Esophagus squamous epithelium (tissue), 5 donors: ENCODE data around the gene PADI2. TPM values are rescaled to one million over a fixed set of nuclear protein-coding genes. Genes with fewer than 3 reads are reported as not detected.

ENCODE experiments used
- DNase-seq: peaks from one replicate; lab custom pipeline; 2025; lab: John Stamatoyannopoulos, UW
- H3K27ac ChIP-seq, 4 donors: fragments of 200-600 bp; sonication (generic); one replicate each; pipeline ENCODE4 v1.5.1; 2016 to 2019; ENCODE audit warnings: mild to moderate bottlenecking in 1 of 4
- H3K27me3 ChIP-seq, 4 donors: fragments of 200-600 bp; sonication (generic); 1 replicate in 3 of 4; 2 replicates in 1 of 4; pipeline versions ENCODE4 v1.5.1 to v1.6.0; 2017 to 2021; ENCODE audit warnings: antibody characterized with exemption in 1 of 4
- H3K36me3 ChIP-seq, 3 donors: fragments of 200-600 bp; sonication (generic); one replicate each; pipeline ENCODE4 v1.5.1; 2016 to 2019
- H3K4me1 ChIP-seq, 3 donors: fragments of 200-600 bp; sonication (generic); one replicate each; pipeline ENCODE4 v1.5.1; 2017 to 2019
- H3K4me3 ChIP-seq, 4 donors: fragments of 200-600 bp; sonication (generic); 1 replicate in 3 of 4; 2 replicates in 1 of 4; pipeline ENCODE4 v1.5.1; 2016 to 2019; ENCODE audit warnings: mild to moderate bottlenecking in 2 of 4, moderate library complexity in 1 of 4
- H3K9me3 ChIP-seq, 3 donors: fragments of 200-600 bp; sonication (generic); one replicate each; pipeline ENCODE4 v1.5.1; 2016 to 2019
- CTCF ChIP-seq, 6 experiments: fragments of 450-650 bp in 4 of 6; fragments of 200-600 bp in 2 of 6; sonication (generic) in 2 of 6; IDR thresholded peaks; one replicate each; pipeline ENCODE4 v1.5.1; 2016 to 2019; ENCODE audit warnings: antibody characterized with exemption in 6 of 6, mild to moderate bottlenecking in 4 of 6, moderate library complexity in 4 of 6
- POLR2A ChIP-seq, 4 donors: fragments of 450-650 bp; IDR thresholded peaks; one replicate each; pipeline ENCODE4 v1.6.1; 2017; ENCODE audit warnings: antibody characterized with exemption in 4 of 4, mild to moderate bottlenecking in 4 of 4, moderate library complexity in 3 of 4
- WGBS, 2 donors: methylation state at CpG; one replicate each; pipeline ENCODE4 v1.1.5; 2018; 5-methylcytosine and 5-hydroxymethylcytosine counted together
- intact Hi-C: fragments of 100-400 bp; cut with DNase I; formaldehyde crosslinking; loops from one replicate; pipeline ENCODE4 v1.15.0; 2022
- total RNA-seq, 4 donors: library from RNA; depleted of rRNA; stranded (reverse); fragments of >200 nt; gene quantifications; one replicate each; pipeline ENCODE4 v1.1.0, GENCODE V29; 2016
- donor health status: DM: yes; HTN: yes; CAD: no.

Gene PADI2
- total RNA-seq, 4 donors from 2014 or later: 0.57 to 2.1 (median 1.1) TPM

- Histone ChIP-seq H3K27ac (peak overlapping the region; percentile 30 to 70 (median 44)), H3K27me3 (peaks cover 0 to 11% (median 0%) of the 10 kb centered on the region in 4 donors), H3K9me3 (no peaks in the 10 kb centered on the region), H3K4me1 (peaks cover 0 to 27% (median 12%) of the 10 kb centered on the region in 3 donors), H3K36me3 (no peaks in the 10 kb centered on the region), H3K4me3 (no peak overlapping the region)
- intact Hi-C loops: loop anchor here (5.0 kb wide), 1 partner anchor 209 kb away; no protein-coding TSS in a partner anchor
- DNase-seq: no peak
- 11 to 15% methylated on average over 5 of the region's 5 CpGs for WGBS, 2 donors
- TF ChIP-seq CTCF (IDR thresholded peaks at IDR 0.05) (no peak), POLR2A (IDR thresholded peaks at IDR 0.05) (no peak)
These were observed 9.1 kb upstream of the PADI2 start for GRCh38 chr1:17128361-17128760.

- Histone ChIP-seq H3K36me3 (no peaks in the 10 kb centered on the region), H3K4me3 (peak overlapping the region in 1 of 4 donors; percentile 25), H3K4me1 (peaks cover 0 to 27% (median 12%) of the 10 kb centered on the region in 3 donors), H3K27ac (peak overlapping the region in 1 of 4 donors; percentile 38), H3K27me3 (peaks cover 0 to 12% (median 0%) of the 10 kb centered on the region in 4 donors), H3K9me3 (no peaks in the 10 kb centered on the region)
- DNase-seq: peak; percentile 12
- TF ChIP-seq CTCF (IDR thresholded peaks at IDR 0.05): peak; percentile 91 to 98 (median 96)
- TF ChIP-seq POLR2A (IDR thresholded peaks at IDR 0.05): no peak
- WGBS, 2 donors: 9% methylated on average over 15 of the region's 16 CpGs
- intact Hi-C loops: loop anchor here (5.0 kb wide), 1 partner anchor 212 kb away; no protein-coding TSS in a partner anchor
These were observed 6.5 kb upstream of the PADI2 start for GRCh38 chr1:17125756-17126237.

- no peak for TF ChIP-seq CTCF (IDR thresholded peaks at IDR 0.05)
- TF ChIP-seq POLR2A (IDR thresholded peaks at IDR 0.05): no peak
- Histone ChIP-seq H3K27me3 (peaks cover 0 to 32% (median 5%) of the 10 kb centered on the region in 4 donors), H3K9me3 (no peaks in the 10 kb centered on the region), H3K4me3 (no peak overlapping the region), H3K36me3 (no peaks in the 10 kb centered on the region), H3K27ac (no peak overlapping the region), H3K4me1 (peaks cover 11 to 38% (median 19%) of the 10 kb centered on the region in 3 donors)
- no peak for DNase-seq
- intact Hi-C loops: loop anchor here (5.0 kb wide), 1 partner anchor 114 kb away; no protein-coding TSS in a partner anchor
- WGBS, 2 donors: 68 to 75% methylated on average over 7 to 11 of the region's 14 CpGs
These were observed 4.2 kb upstream of the PADI2 start for GRCh38 chr1:17123196-17124045.

- Histone ChIP-seq H3K36me3 (no peaks in the 10 kb centered on the region), H3K27ac (no peak overlapping the region), H3K4me1 (peaks cover 13 to 38% (median 19%) of the 10 kb centered on the region in 3 donors), H3K27me3 (peaks cover 0 to 39% (median 9%) of the 10 kb centered on the region in 4 donors), H3K9me3 (no peaks in the 10 kb centered on the region), H3K4me3 (no peak overlapping the region)
- TF ChIP-seq CTCF (IDR thresholded peaks at IDR 0.05): no peak
- TF ChIP-seq POLR2A (IDR thresholded peaks at IDR 0.05): no peak
- no peak for DNase-seq
- WGBS, 2 donors: 42 to 55% methylated on average over 9 of the region's 9 CpGs
- intact Hi-C loops: loop anchor here (5.0 kb wide), 1 partner anchor 115 kb away; no protein-coding TSS in a partner anchor
These were observed 3.4 kb upstream of the PADI2 start for GRCh38 chr1:17122521-17123164.
